GM12891 (cell line): ENCODE results near the gene ID1.
"Not testable (repeated sequence)": the region's sequence is repeated elsewhere in the genome, so short reads cannot be mapped to it uniquely, and the experiment has no call there.

ENCODE experiments used
- DNase-seq: peaks from one replicate; pipeline ENCODE4 v3.0.0; 2011; ENCODE audit warnings: low spot score; ENCODE audit not compliant: insufficient read length
- FAIRE-seq: peaks from 2 replicates; lab custom pipeline; 2011; peaks lifted over from hg19 to GRCh38; lab: Jason Lieb, UNC
- PAX5 ChIP-seq: IDR thresholded peaks from 2 replicates; pipeline ENCODE4 v1.6.1; 2011; ENCODE audit warnings: low read length, moderate library complexity, mild to moderate bottlenecking; ENCODE audit not compliant: insufficient read depth, severe bottlenecking
- POLR2A ChIP-seq: IDR thresholded peaks from 2 replicates; pipeline ENCODE4 v1.6.1; 2011; ENCODE audit warnings: low read depth, low read length, control low read depth
- POLR2AphosphoS5 ChIP-seq: IDR thresholded peaks from 2 replicates; pipeline ENCODE4 v1.6.1; 2011; ENCODE audit warnings: low read depth, low read length, control low read depth
- POU2F2 ChIP-seq: IDR thresholded peaks from 2 replicates; pipeline ENCODE4 v1.6.1; 2011; ENCODE audit warnings: low read depth, mild to moderate bottlenecking, control low read depth, low read length, moderate library complexity
- SPI1 ChIP-seq: IDR thresholded peaks from 2 replicates; pipeline ENCODE4 v1.6.1; 2011; ENCODE audit warnings: low read depth, low read length, control low read depth
- TAF1 ChIP-seq: IDR thresholded peaks from 2 replicates; pipeline ENCODE4 v1.6.1; 2011; ENCODE audit warnings: low read depth, low read length, control low read depth

ID1 gene

GRCh38 chr20:31604567-31605030 lies 490 bp upstream of the ID1 start:
- no peak for FAIRE-seq
- TF ChIP-seq PAX5 (no peak), POLR2A (no peak)
- no peak for DNase-seq

GRCh38 chr20:31605902-31606803 lies 1.1 kb downstream of the ID1 start:
- TF ChIP-seq POLR2AphosphoS5 (no peak), SPI1 (no peak), POLR2A (no peak), PAX5 (no peak), POU2F2 (no peak), TAF1 (no peak)
- DNase-seq: no peak
- FAIRE-seq: no peak

- FAIRE-seq (no peak), DNase-seq (no peak)
- no peak for TF ChIP-seq SPI1
- TF ChIP-seq POLR2A: no peak
- no peak for TF ChIP-seq TAF1
- no peak for TF ChIP-seq POU2F2
- TF ChIP-seq PAX5: no peak
- TF ChIP-seq POLR2AphosphoS5: no peak
These were observed 1.9 kb downstream of the ID1 start for GRCh38 chr20:31606804-31607639.

- FAIRE-seq (no peak), DNase-seq (no peak)
These were observed 2.7 kb downstream of the ID1 start for GRCh38 chr20:31607640-31608250.

GRCh38 chr20:31608251-31608945 lies 3.3 kb downstream of the ID1 start:
- FAIRE-seq (no peak), DNase-seq (no peak)
- no peak for TF ChIP-seq POLR2AphosphoS5
- no peak for TF ChIP-seq POU2F2
- no peak for TF ChIP-seq SPI1
- no peak for TF ChIP-seq TAF1
- TF ChIP-seq PAX5: no peak
- TF ChIP-seq POLR2A: no peak

More at GRCh38 chr20:31607640-31608250, 2.7 kb downstream of the ID1 start:
- TF ChIP-seq SPI1: no peak
- no peak for TF ChIP-seq POLR2AphosphoS5
- no peak for TF ChIP-seq TAF1
- TF ChIP-seq POLR2A: no peak

GRCh38 chr20:31612271-31612640 lies 7.2 kb downstream of the ID1 start:
- not testable (repeated sequence) for DNase-seq, FAIRE-seq

- DNase-seq: no peak
- no peak for FAIRE-seq
- TF ChIP-seq POLR2A (no peak), PAX5 (no peak), POLR2AphosphoS5 (no peak)
These were observed 10.3 kb downstream of the ID1 start for GRCh38 chr20:31615416-31615815.

- TF ChIP-seq POU2F2 (no peak), TAF1 (no peak), SPI1 (peak; percentile 78), POLR2AphosphoS5 (no peak), POLR2A (no peak), PAX5 (no peak)
These were observed 12.5 kb downstream of the ID1 start for GRCh38 chr20:31617432-31618104.

GRCh38 chr20:31620246-31620645 lies 15.2 kb downstream of the ID1 start:
- no peak for TF ChIP-seq POLR2A
- no peak for TF ChIP-seq TAF1
- TF ChIP-seq POLR2AphosphoS5: no peak
- no peak for TF ChIP-seq POU2F2
- no peak for TF ChIP-seq SPI1
- no peak for TF ChIP-seq PAX5
- FAIRE-seq (no peak), DNase-seq (no peak)

More at GRCh38 chr20:31617432-31618104, 12.5 kb downstream of the ID1 start:
- DNase-seq (no peak), FAIRE-seq (peak; percentile 43)

GRCh38 chr20:31623123-31623505 lies 18.0 kb downstream of the ID1 start:
- not testable (repeated sequence) for DNase-seq, FAIRE-seq

- not testable (repeated sequence) for DNase-seq, FAIRE-seq
These were observed 21.4 kb downstream of the ID1 start for GRCh38 chr20:31626534-31626933.

- not testable (repeated sequence) for DNase-seq, FAIRE-seq
These were observed 23.0 kb downstream of the ID1 start for GRCh38 chr20:31628057-31628456.
